NCI-H82 (cell line): ENCODE results near the gene KISS1.

Source experiments
- DNase-seq: peaks from one replicate; lab custom pipeline; 2025; lab: John Stamatoyannopoulos, UW

The KISS1 gene

GRCh38 chr1:204217648-204218000 lies 21.3 kb upstream of the KISS1 start:
- no peak for DNase-seq

- DNase-seq: no peak
Observed at GRCh38 chr1:204216880-204217647, 20.8 kb upstream of the KISS1 start.

DNA sequence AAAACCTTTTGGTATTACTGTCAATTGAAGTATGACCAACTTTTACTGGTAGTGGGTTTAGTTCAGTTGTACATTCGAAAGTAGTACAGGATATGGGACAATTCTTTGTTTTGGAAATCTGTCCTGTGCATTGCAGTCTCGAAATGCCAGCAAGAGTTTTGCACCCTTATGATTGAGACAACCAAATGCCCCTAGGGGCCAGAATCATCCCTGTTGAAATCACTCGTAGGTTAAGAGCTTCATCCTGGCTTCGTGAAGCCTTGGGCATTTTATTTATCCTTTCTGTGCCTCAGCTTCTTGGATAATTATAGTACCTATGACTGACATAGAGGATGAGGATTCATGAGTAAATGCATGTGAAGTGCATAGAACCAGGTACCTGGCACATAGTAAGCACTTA lies 19.9 kb upstream of the KISS1 start:
- DNase-seq: no peak

GRCh38 chr1:204213668-204214662 lies 17.7 kb upstream of the KISS1 start, which contains the start of gene GOLT1A:
TSS of gene GOLT1A (minus strand) at chr1:204213988. CDS start at chr1:204213906, 82 bp downstream.
- peak; percentile 63 for DNase-seq

DNA sequence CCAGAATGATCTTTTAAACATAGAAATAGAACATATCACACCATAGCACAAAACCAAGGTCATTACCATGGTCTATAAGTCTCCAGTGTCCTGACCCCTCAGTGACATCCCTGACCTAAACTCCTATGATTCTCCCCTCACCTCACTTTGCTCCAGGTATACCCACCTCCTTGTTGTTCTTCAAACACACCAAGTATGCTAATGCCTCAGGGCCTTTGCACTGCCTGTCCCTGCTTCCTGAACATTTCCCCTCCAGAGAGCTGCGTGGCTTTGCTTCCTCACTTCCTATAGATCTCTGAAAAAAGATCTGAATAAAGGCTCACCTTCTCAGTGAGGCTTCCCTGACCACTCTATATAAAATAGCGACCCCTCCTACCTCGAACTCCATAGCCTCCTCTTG lies 16.4 kb upstream of the KISS1 start:
- no peak for DNase-seq

GRCh38 chr1:204211046-204211445 lies 14.8 kb upstream of the KISS1 start:
- DNase-seq: no peak

- DNase-seq: peak; percentile 85
Observed at GRCh38 chr1:204207136-204207616, 10.9 kb upstream of the KISS1 start.

- DNase-seq: no peak
Observed at GRCh38 chr1:204206121-204206520, 9.8 kb upstream of the KISS1 start.

- DNase-seq: no peak
Observed at GRCh38 chr1:204205486-204205885, 9.2 kb upstream of the KISS1 start.

DNA sequence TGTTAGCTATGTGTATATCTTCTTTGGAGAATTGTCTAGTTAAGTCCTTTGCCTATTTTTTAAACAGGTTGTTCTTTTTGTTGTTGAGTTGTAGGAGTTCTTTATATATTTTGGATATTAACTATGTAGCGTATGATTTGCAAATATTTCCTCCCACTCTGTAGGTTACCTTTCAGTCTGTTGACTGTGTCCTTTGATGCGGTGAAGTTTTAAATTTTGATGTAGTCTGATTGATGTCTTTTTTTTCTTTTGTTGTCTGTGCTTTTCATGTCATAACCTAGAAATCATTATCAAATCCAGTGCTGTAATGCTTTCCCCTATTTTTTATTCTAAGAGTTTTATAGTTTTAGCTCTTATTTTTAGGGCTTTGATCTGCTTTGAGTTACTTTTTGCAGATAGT lies 8.7 kb upstream of the KISS1 start:
- DNase-seq: no peak

DNA sequence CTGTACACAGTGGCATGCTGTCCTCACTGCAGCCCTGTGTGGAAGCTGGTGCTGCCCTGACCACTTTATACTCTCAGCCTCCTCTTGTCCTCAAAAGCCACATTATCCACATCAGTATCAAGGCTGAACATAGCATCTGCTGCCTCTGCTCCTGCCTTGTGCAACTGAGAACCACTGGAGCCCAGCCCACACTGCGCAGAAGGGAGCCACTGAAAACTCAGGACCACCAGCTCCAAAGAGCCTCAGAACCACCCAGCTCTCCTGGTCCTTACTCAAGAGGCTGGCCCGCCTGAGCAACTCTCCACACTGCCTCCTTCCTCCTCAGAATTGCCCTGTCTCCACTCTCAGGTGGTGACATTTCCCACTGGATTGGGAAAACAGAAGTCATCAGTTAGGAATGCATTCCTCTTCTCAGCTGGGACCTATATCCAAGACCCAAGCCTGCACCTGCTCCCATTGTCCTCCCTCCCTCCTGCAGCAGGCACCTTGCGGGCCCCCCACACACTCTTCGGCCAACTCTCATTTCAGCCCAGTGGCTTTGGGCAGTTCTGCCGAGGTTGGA lies 7.0 kb upstream of the KISS1 start:
- no peak for DNase-seq

DNA sequence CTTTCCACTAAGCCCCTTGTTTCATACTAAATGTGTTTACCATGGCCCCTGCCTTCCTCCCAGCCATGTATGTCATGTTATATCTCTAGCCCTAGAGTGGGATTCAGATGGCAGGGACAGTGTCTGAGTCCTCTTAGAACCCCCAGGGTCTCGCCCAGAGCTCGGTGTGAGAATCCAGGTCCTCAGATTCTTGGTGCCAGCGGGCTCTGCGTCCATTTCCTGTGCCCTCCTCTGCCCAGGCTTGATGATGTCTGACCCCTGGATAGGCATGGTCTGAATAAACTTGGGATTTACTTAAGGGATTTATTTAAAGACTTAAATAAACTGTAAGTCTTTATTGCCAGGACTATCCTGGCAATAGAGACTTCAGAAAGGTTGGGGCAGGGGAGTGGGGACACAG lies 6.2 kb upstream of the KISS1 start:
- DNase-seq: no peak

- DNase-seq: no peak
Observed at GRCh38 chr1:204201348-204202040, 5.2 kb upstream of the KISS1 start.

- DNase-seq: no peak
Observed at GRCh38 chr1:204199579-204199978, 3.3 kb upstream of the KISS1 start.

DNA sequence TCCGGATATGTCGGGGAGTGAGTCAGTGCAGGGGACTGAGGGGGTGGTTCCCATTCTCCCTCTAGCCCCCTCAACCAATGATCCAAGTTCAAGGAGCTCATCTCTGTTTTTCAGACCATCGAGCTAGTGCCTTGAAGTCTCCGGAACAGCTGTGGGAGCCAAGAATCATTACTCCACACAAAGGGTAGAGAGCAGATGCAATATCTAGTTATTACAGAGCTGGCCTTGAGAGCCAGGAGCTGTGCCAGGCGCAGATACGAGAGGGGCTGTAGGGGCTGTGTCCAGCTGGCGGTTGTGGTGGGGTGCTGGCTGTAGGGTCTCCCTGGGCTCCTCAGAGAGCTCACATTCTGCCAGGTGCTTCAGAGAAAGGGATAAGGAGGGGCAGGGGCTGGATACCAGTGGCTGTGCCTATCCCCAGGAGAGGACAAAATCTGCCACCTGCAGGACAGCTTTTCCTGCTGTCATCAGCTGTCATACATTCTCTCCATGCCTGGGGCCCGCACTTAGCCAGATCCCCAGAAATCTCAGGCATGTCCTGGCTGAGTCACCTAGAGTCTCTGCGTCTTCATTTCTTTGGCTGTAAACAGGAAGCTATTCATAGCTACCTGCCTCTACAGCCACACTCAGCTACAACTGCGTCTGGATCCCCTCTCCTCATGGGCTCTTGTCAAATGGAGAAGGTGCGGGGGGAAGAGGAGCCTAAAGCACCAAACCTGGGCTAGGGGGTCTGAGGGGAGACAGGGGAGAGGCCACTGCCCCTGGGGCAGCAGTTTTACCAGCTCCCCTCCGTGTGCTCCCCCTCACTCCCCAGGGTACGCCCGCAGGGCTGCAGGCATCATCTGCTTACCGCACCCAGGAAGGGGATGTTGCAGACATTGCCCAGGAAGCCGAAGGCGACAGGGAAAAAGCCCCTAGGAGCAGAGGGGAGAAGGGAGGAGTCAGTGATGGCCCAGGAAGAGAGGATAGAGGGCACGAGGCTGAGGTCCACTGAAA lies 2.4 kb upstream of the KISS1 start:
- DNase-seq: peak; percentile 62

GRCh38 chr1:204197068-204197467 lies 777 bp upstream of the KISS1 start:
- no peak for DNase-seq

DNA sequence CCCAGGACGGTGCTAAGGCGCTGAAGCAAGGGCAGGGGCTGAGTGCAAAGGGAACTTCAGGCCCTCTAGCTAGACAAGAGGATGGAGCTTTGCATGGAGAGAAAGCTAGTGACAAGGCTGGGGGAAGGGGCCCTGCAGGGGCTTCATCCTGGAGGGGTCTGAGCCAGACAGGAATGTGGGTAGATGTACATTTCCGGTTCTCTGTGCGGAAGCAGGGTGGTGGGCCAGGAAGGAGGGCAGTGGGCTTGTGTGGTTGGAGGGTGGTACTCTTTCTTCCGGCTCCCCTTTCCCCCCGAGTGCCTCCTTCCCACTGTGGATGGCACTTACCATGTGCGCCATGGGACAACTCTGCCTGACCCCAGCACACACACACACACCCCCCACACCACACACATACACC lies 1.5 kb downstream of the KISS1 start:
- no peak for DNase-seq

GRCh38 chr1:204194080-204194479 lies 2.2 kb downstream of the KISS1 start:
- DNase-seq: no peak

DNA sequence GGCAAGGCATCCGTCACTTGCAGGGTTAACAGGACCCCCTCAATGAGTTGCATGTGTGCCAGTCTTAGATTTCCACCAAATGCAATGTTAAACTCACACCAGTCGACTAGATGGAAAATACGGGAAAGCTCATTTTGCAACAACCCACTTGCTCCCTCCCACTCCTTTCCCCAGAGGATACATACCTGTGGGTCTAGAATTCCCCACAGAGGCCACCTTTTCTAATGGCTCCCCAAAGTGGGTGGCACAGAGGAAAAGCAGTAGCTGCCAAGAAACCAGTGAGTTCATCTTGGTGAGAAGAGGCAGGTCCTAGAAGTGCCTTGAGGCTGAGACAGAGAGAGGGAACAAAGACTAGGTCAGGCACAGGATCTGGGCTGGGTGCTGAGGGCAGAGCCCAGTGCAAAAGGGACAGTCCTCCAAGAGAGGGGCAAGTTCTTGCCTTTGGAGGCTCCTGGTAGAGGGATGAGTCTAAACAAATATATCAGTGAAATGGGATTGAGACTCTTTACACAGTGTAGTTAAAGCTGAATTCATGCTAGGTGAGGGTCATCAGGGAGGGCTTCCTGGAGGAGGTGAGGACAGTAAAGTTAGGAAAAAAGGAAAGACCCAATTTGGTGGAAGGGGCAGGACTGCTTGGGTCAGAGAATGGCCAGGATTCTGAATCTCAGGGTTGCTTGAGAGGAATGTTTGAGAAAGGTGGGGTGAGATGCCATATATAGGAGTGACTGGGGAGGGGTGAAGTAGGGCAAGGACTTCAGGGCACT lies 3.5 kb downstream of the KISS1 start:
- DNase-seq: no peak

DNA sequence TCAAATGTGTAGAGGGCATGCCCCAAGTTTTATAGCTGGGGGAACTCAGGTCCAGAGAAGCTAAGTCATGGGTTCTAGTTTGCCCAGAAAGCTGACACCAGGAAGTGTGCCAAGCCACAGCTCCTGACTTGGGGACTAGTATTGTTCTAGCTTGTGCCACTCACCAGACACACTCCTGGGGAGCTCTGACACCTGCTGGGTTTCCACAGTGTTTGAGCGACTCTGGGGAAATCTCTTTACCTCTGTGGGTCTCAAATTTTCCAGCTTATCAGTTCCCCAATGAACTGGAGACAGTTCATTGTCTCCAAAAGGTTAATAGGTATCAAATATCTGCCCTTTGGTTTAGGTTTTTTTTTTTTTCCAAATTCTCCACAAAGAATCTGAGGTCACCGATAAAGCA lies 4.2 kb downstream of the KISS1 start:
- DNase-seq: no peak
